Omental fat pad (tissue), 4 donors: ENCODE data around the gene TEAD1. TPM values are rescaled to one million over a fixed set of nuclear protein-coding genes. Genes with fewer than 3 reads are reported as not detected.
A peak's percentile ranks its signal among the peaks of the same experiment; 100 is the strongest.

Experiments used
- ATAC-seq: fragments of 150-250 bp; one replicate; pipeline ENCODE4 v1.9.1; 2016; ENCODE audit warnings: mild to moderate bottlenecking, moderate library complexity; ENCODE audit not compliant: low FRiP score
- DNase-seq: peaks from one replicate; pipeline ENCODE4 v3.0.0-alpha.2; 2019; ENCODE audit warnings: low spot score
- CTCF ChIP-seq, 3 donors: fragments of 450-650 bp; IDR thresholded peaks; one replicate each; pipeline ENCODE4 v1.5.1; 2016 to 2017; ENCODE audit warnings: antibody characterized with exemption in 3 of 3, mild to moderate bottlenecking in 3 of 3, moderate library complexity in 2 of 3
- total RNA-seq, 4 donors: library from RNA; depleted of rRNA; stranded (reverse); fragments of >200 nt; gene quantifications; one replicate each; pipeline ENCODE4 v1.1.0, GENCODE V29; 2016

Gene TEAD1
- total RNA-seq, 4 donors from 2014 or later = 81.7 to 123 (median 103) TPM

- DNase-seq (no peak), ATAC-seq (no peak)
- no peak for TF ChIP-seq CTCF (IDR thresholded peaks at IDR 0.05)
These were observed 332 bp downstream of the TEAD1 start for GRCh38 chr11:12674571-12674935.

- peak; percentile 1 for ATAC-seq
These were observed 895 bp downstream of the TEAD1 start for GRCh38 chr11:12674936-12675696.

GRCh38 chr11:12675951-12676711, 1.9 kb downstream of the TEAD1 start:
- DNase-seq = no peak
- TF ChIP-seq CTCF (IDR thresholded peaks at IDR 0.05) = no peak
- no peak for ATAC-seq

More at GRCh38 chr11:12674936-12675696, 895 bp downstream of the TEAD1 start:
- TF ChIP-seq CTCF (IDR thresholded peaks at IDR 0.05) = no peak
- DNase-seq = no peak

- DNase-seq = no peak
- ATAC-seq = no peak
- TF ChIP-seq CTCF (IDR thresholded peaks at IDR 0.05) = no peak
These were observed 2.9 kb downstream of the TEAD1 start for GRCh38 chr11:12677131-12677530.

- TF ChIP-seq CTCF (IDR thresholded peaks at IDR 0.05) = no peak
- DNase-seq = no peak
- no peak for ATAC-seq
These were observed 3.9 kb downstream of the TEAD1 start for GRCh38 chr11:12678092-12678491.

GRCh38 chr11:12678991-12679390, 4.8 kb downstream of the TEAD1 start:
- DNase-seq (no peak), ATAC-seq (no peak)
- TF ChIP-seq CTCF (IDR thresholded peaks at IDR 0.05) = no peak
